ENCODE data around the gene BOC. TPM values are rescaled to one million over a fixed set of nuclear protein-coding genes. Genes with fewer than 3 reads are reported as not detected.

BOC gene
- total RNA-seq, 2 donors from 2014 or later: 23.4 to 33.4 TPM

GRCh38 chr3:113220721-113221120, 9.4 kb downstream of the BOC start:
- H3K4me3 ChIP-seq: no peak overlapping the region
- DNase-seq (ENCODE audit: low spot score) (no peak), ATAC-seq (ENCODE audit: insufficient number of reproducible peaks, low FRiP score, low read depth) (no peak)
- no peak for TF ChIP-seq CTCF (IDR thresholded peaks at IDR 0.05)
- no peaks in the 10 kb centered on the region for H3K4me1 ChIP-seq (ENCODE audit: control insufficient read depth in 1 of 2, low read depth in 2 of 2)
- no peaks in the 10 kb centered on the region for H3K27me3 ChIP-seq (replicated peaks; ENCODE audit: insufficient read depth)
- no peaks in the 10 kb centered on the region for H3K9me3 ChIP-seq
- no peak overlapping the region for H3K27ac ChIP-seq
- no peaks in the 10 kb centered on the region for H3K36me3 ChIP-seq

DNA sequence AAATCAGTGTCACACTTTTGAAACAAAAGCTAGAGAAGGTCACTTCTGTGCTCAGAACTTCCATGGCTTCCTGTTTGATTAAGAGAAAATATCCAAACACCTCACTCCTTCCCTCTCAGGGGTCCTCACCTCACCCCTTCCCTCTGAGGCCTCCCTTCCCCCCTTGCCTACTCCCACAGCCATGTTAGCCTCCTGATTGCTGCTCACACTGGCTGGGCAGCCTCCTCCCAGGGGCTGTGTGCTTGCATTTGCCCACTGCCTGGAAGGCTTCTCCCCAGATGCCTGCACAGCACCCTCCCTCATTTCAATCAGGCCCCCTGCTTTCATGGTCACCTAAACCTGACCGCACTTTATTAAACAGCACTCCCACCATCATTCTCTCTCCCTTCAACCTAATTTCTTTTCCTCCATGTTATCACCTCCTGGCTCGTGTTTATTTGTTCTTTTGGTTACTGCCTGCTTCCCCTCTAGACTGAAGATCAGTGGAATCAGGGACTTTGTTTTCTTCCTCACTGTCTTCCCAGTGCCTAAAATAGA, 10.4 kb downstream of the BOC start:
- H3K36me3 ChIP-seq: no peaks in the 10 kb centered on the region
- no peak for ATAC-seq (ENCODE audit: insufficient number of reproducible peaks, low FRiP score, low read depth)
- no peak for TF ChIP-seq CTCF (IDR thresholded peaks at IDR 0.05)

DNA sequence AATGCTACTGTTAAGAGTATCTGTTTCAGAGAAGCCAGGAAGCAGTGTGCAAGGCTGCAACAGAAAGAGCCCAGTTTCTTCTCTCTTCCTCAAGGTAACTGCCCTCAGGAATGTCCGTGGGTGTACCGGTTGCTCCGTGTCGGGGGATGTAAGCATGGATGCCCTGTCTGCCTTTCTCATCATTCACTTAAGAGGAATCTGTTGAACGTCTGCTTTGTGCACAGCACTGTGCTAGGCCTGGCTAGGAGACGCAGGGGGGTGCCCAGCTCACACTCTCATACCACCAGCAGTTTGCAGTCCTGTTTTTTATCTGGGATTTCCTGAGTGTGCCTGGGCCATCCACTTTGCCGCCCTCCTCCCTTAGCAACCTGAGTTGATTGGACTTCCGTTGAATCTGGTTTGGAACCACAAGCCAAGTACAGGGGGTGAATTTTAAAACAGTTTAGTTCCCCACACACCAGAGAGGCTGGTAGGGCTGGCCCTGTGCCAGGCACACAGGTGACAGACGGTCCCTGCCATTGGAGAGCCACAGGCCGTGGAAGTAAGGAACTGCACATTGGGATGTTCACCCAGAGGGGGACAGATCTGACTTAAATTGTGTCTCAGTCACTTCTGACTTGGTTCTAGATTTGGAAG, 11.2 kb downstream of the BOC start:
- H3K4me1 ChIP-seq (ENCODE audit: control insufficient read depth in 1 of 2, low read depth in 2 of 2): no peaks in the 10 kb centered on the region
- H3K36me3 ChIP-seq: no peaks in the 10 kb centered on the region
- H3K4me3 ChIP-seq: no peak overlapping the region
- no peaks in the 10 kb centered on the region for H3K27me3 ChIP-seq (replicated peaks; ENCODE audit: insufficient read depth)
- H3K27ac ChIP-seq: no peak overlapping the region
- H3K9me3 ChIP-seq: no peaks in the 10 kb centered on the region
- no peak for ATAC-seq (ENCODE audit: insufficient number of reproducible peaks, low FRiP score, low read depth)
- TF ChIP-seq CTCF (IDR thresholded peaks at IDR 0.05): no peak
- no peak for DNase-seq (ENCODE audit: low spot score)

More for the DNA sequence above, 10.4 kb downstream of the BOC start:
- Histone ChIP-seq H3K4me1 (ENCODE audit: control insufficient read depth in 1 of 2, low read depth in 2 of 2) (no peaks in the 10 kb centered on the region), H3K27ac (no peak overlapping the region), H3K4me3 (no peak overlapping the region), H3K9me3 (no peaks in the 10 kb centered on the region), H3K27me3 (replicated peaks; ENCODE audit: insufficient read depth) (no peaks in the 10 kb centered on the region)
- DNase-seq (ENCODE audit: low spot score): no peak

DNA sequence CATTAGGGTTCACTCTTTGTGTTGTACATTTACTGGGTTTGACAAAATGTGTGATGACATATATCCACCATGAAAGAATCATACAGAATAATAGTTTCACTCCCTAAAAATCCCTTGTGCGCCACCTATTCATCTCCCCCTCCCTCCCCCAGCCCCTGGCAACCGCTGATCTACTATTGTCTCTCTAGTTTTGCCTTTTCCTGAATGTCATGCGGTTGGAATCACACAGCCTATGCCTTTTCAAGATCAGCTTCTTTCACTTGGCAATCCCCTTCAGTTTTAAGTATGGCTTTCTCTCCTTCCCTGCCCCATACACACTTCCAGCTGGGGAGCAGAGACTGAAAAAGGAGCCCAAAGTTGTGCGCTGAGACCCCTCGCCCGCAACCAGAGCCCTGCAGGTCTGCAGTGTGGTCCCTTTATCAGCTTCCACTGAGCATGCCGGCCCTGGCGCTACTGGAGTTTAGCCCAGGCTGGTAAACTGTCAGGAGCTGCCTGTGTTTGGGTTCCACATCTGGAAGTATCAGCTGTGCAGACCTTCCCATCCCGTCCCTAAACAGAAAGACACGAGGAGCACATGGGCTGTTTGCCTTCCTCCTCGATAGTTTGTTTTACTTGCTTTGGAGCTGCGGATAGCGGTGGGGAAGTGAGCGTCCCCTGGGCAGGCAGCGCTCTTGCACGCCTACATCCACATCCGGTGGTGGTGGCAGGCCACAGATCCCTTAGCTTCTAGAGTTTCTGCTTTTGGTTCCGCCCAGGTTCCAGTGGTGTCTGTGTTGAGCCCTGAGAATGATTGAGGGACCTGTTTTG, 12.3 kb downstream of the BOC start:
- H3K9me3 ChIP-seq: no peaks in the 10 kb centered on the region
- no peak for ATAC-seq (ENCODE audit: insufficient number of reproducible peaks, low FRiP score, low read depth)
- H3K4me3 ChIP-seq: no peak overlapping the region
- H3K27me3 ChIP-seq (replicated peaks; ENCODE audit: insufficient read depth): no peaks in the 10 kb centered on the region
- DNase-seq (ENCODE audit: low spot score): no peak
- no peaks in the 10 kb centered on the region for H3K4me1 ChIP-seq (ENCODE audit: control insufficient read depth in 1 of 2, low read depth in 2 of 2)
- H3K36me3 ChIP-seq: no peaks in the 10 kb centered on the region
- no peak for TF ChIP-seq CTCF (IDR thresholded peaks at IDR 0.05)
- no peak overlapping the region for H3K27ac ChIP-seq

- no peak for DNase-seq (ENCODE audit: low spot score)
- H3K9me3 ChIP-seq: no peaks in the 10 kb centered on the region
Observed at GRCh38 chr3:113225286-113225685, 13.9 kb downstream of the BOC start.

More at GRCh38 chr3:113225286-113225685, 13.9 kb downstream of the BOC start:
- no peaks in the 10 kb centered on the region for H3K4me1 ChIP-seq (ENCODE audit: control insufficient read depth in 1 of 2, low read depth in 2 of 2)
- H3K27me3 ChIP-seq (replicated peaks; ENCODE audit: insufficient read depth): no peaks in the 10 kb centered on the region
- no peak for ATAC-seq (ENCODE audit: insufficient number of reproducible peaks, low FRiP score, low read depth)
- H3K36me3 ChIP-seq: no peaks in the 10 kb centered on the region
- H3K27ac ChIP-seq: no peak overlapping the region
- TF ChIP-seq CTCF (IDR thresholded peaks at IDR 0.05): no peak
- no peak overlapping the region for H3K4me3 ChIP-seq

Data from thoracic aorta (tissue), 2 donors.